HCT116 (cell line): ENCODE measurements around the gene COL18A1. TPM values are rescaled to one million over a fixed set of nuclear protein-coding genes. Genes with fewer than 3 reads are reported as not detected.

ENCODE experiments used
- ATAC-seq: fragments of 200-7000 bp; cut with Tn5 transposase; 2 replicates; pipeline ENCODE4 v1.9.1; 2020; ENCODE audit warnings: mild to moderate bottlenecking, moderate library complexity
- BruUV-seq: library from RNA; stranded (reverse); fragments of 400-500 nt; replicated peaks from 2 replicates; lab custom pipeline; 2021; lab: Mats Ljungman, UMichigan
- CTCF ChIA-PET: fragments of 300-600 bp; sonication (Branson Sonifier 250); formaldehyde crosslinking; loops from one replicate; lab custom pipeline; 2021; ENCODE audit warnings: antibody characterized with exemption; lab: Charles Lee
- POLR2A ChIA-PET: fragments of 300-600, 350-600 bp; sonication (Branson Sonifier 250); formaldehyde crosslinking; loops from one replicate; lab custom pipeline; 2021; ENCODE audit warnings: antibody characterized with exemption; lab: Charles Lee
- RAD21 ChIA-PET, 2 experiments: fragments of 300-600 bp; sonication (Branson Sonifier 250); formaldehyde crosslinking; loops; one replicate each; lab custom pipeline; 2023; ENCODE audit warnings: low total read pairs in 2 of 2; ENCODE audit not compliant: uncharacterized antibody in 2 of 2, unreplicated experiment in 2 of 2, low non-redundant PET in 1 of 2; lab: Charles Lee
- DNase-seq: peaks from one replicate; pipeline ENCODE4 v3.0.0-alpha.2; 2010; ENCODE audit warnings: low read depth, low spot score
- H2AFZ ChIP-seq: fragments of 200-600 bp; shearing (Covaris generic), sonication (generic); 2 replicates; pipeline ENCODE4 v1.6.1; 2017; ENCODE audit warnings: low read depth, mixed run types, mixed read lengths, antibody characterized with exemption, low read length; ENCODE audit not compliant: poor library complexity, severe bottlenecking
- H3K27ac ChIP-seq: 2 replicates; pipeline ENCODE4 v1.5.1; 2012; ENCODE audit warnings: low read depth, low read length
- H3K27me3 ChIP-seq: fragments of 200-600 bp; sonication (generic); 2 replicates; pipeline ENCODE4 v1.6.1; 2016; ENCODE audit warnings: mixed run types, low read length, mixed read lengths; ENCODE audit not compliant: insufficient read depth
- H3K36me3 ChIP-seq, 2 experiments: fragments of 200-500 bp in 1 of 2; fragments of 200-600 bp in 1 of 2; sonication (Bioruptor generic) in 1 of 2; sonication (generic) in 1 of 2; 2 replicates each; pipeline versions ENCODE4 v1.5.1 to v1.6.1; 2014 to 2016; ENCODE audit warnings: low read length in 2 of 2, inconsistent platforms in 1 of 2, mixed read lengths in 1 of 2, mixed run types in 1 of 2; ENCODE audit not compliant: insufficient read depth in 2 of 2, control insufficient read depth in 1 of 2
- H3K4me1 ChIP-seq, 2 experiments: fragments of 200-600 bp in 1 of 2; sonication (generic) in 1 of 2; 2 replicates each; pipeline versions ENCODE4 v1.5.1 to v1.6.1; 2012 to 2017; ENCODE audit warnings: low read length in 2 of 2, inconsistent platforms in 1 of 2, mild to moderate bottlenecking in 1 of 2, mixed read lengths in 1 of 2, mixed run types in 1 of 2, moderate library complexity in 1 of 2; ENCODE audit not compliant: insufficient read depth in 2 of 2, control insufficient read depth in 1 of 2
- H3K4me2 ChIP-seq: fragments of 200-600 bp; sonication (generic); 2 replicates; pipeline ENCODE4 v1.6.1; 2017; ENCODE audit warnings: mixed run types, low read length, mixed read lengths
- H3K4me3 ChIP-seq, 2 experiments: fragments of 200-600 bp in 1 of 2; sonication (generic) in 1 of 2; replicated peaks in 1 of 2; 2 replicates each; pipeline ENCODE4 v1.5.1; 2011 to 2016; ENCODE audit warnings: low read length in 2 of 2, control low read depth in 1 of 2, low read depth in 1 of 2, mild to moderate bottlenecking in 1 of 2, mixed read lengths in 1 of 2, mixed run types in 1 of 2
- H3K79me2 ChIP-seq: fragments of 200-600 bp; sonication (generic); 2 replicates; pipeline ENCODE4 v1.6.1; 2017; ENCODE audit warnings: mild to moderate bottlenecking, mixed run types, low read length, moderate library complexity, mixed read lengths; ENCODE audit not compliant: insufficient read depth
- H3K9ac ChIP-seq: fragments of 200-600 bp; sonication (generic); 2 replicates; pipeline ENCODE4 v1.6.1; 2016; ENCODE audit warnings: low read length, mixed read lengths
- H3K9me2 ChIP-seq: fragments of 200-600 bp; sonication (generic), shearing (Covaris generic); 2 replicates; pipeline ENCODE4 v1.6.1; 2017; ENCODE audit warnings: mixed run types, mild to moderate bottlenecking, moderate library complexity; ENCODE audit not compliant: insufficient read depth
- H3K9me3 ChIP-seq, 2 experiments: fragments of 200-500 bp in 1 of 2; fragments of 200-600 bp in 1 of 2; sonication (Bioruptor generic) in 1 of 2; sonication (generic) in 1 of 2; 2 replicates each; pipeline ENCODE4 v1.6.1; 2014 to 2017; ENCODE audit warnings: low read length in 2 of 2, mixed read lengths in 2 of 2, inconsistent platforms in 1 of 2, low read depth in 1 of 2, mild to moderate bottlenecking in 1 of 2, mixed run types in 1 of 2, moderate library complexity in 1 of 2; ENCODE audit not compliant: control insufficient read depth in 1 of 2, insufficient read depth in 1 of 2
- H4K20me1 ChIP-seq: fragments of 200-600 bp; sonication (generic), shearing (Covaris generic); 2 replicates; pipeline ENCODE4 v1.6.1; 2017; ENCODE audit warnings: mixed run types, mild to moderate bottlenecking, moderate library complexity; ENCODE audit not compliant: insufficient read depth
- EZH2 ChIP-seq: fragments of 200-600 bp; sonication (generic); IDR thresholded peaks from 2 replicates; pipeline ENCODE4 v1.6.1; 2017; ENCODE audit warnings: antibody characterized with exemption, mixed run types
- FOSL1 ChIP-seq: IDR thresholded peaks from 2 replicates; pipeline ENCODE4 v1.6.1; 2012; ENCODE audit warnings: low read depth
- JUND ChIP-seq: IDR thresholded peaks from 2 replicates; pipeline ENCODE4 v1.6.1; 2012
- YY1 ChIP-seq: IDR thresholded peaks from 2 replicates; pipeline ENCODE4 v1.6.1; 2011; ENCODE audit warnings: low read length, low read depth, moderate library complexity, mild to moderate bottlenecking; ENCODE audit not compliant: insufficient replicate concordance; ENCODE audit errors: extremely low read depth
- ZNF274 ChIP-seq: fragments of 200-500 bp; sonication (Bioruptor generic); IDR thresholded peaks from 2 replicates; pipeline ENCODE4 v1.6.1; 2014; ENCODE audit warnings: mild to moderate bottlenecking, low read depth, low read length, inconsistent platforms
- intact Hi-C: fragments of 100-400 bp; cut with micrococcal nuclease; formaldehyde crosslinking; loops from 2 replicates; pipeline ENCODE4 v1.10.0; 2022
- total RNA-seq: library from RNA; stranded (reverse); gene quantifications from one replicate; pipeline ENCODE4 v1.2.1, GENCODE V29; 2021; ENCODE audit not compliant: unreplicated experiment
- TF ChIP-seq, protein P1 (sequence below): IDR thresholded peaks from 2 replicates; pipeline ENCODE4 v1.6.1; 2012
- TF ChIP-seq, protein P2 (sequence below): IDR thresholded peaks from 2 replicates; pipeline ENCODE4 v1.6.1; 2011; ENCODE audit warnings: mild to moderate bottlenecking, low read length, moderate library complexity; ENCODE audit not compliant: insufficient replicate concordance; ENCODE audit errors: extremely low read depth
- TF ChIP-seq, protein P3 (sequence below), 3 experiments: fragments of 200-600 bp in 1 of 3; sonication (generic) in 1 of 3; IDR thresholded peaks in 2 of 3; conservative IDR thresholded peaks in 1 of 3; 2 replicates each; pipeline ENCODE4 v1.5.1; 2012 to 2017; ENCODE audit warnings: low read depth in 2 of 3, low read length in 2 of 3, antibody characterized with exemption in 1 of 3, borderline replicate concordance in 1 of 3, control low read depth in 1 of 3, mild to moderate bottlenecking in 1 of 3, mixed read lengths in 1 of 3, mixed run types in 1 of 3, moderate library complexity in 1 of 3; ENCODE audit not compliant: insufficient read depth in 1 of 3

COL18A1 gene
- total RNA-seq, 1 experiment from 2014 or later = 59.5 TPM

DNA sequence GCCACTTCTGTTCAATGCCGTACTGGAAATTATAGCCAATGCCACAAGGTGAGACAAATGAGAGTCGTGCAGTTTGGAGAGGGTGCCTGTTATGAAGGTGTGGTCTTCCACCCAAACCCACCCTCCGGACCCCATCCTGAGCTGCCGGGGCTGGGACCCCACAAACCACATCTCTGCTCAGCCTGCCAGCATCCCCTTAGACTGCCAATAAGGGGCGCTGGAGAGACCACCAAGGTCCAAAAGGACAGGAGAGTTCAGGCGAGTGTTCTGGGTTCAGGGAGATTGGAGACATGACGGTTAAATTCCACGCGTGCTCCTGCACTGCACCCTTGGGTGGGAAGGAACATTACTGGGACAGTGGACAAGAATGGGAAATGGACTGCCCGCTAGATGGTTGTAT lies 48.7 kb upstream of the COL18A1 start:
- CTCF ChIA-PET = no interaction called here
- Histone ChIP-seq H3K9ac (no peak overlapping the region), H3K4me2 (no peak overlapping the region), H3K36me3 (no peaks in the 10 kb centered on the region), H3K4me3 (no peak overlapping the region), H3K79me2 (no peaks in the 10 kb centered on the region), H3K27me3 (no peaks in the 10 kb centered on the region), H2AFZ (no peak overlapping the region), H3K9me2 (no peaks in the 10 kb centered on the region), H3K9me3 (no peaks in the 10 kb centered on the region), H4K20me1 (no peaks in the 10 kb centered on the region), H3K27ac (no peak overlapping the region), H3K4me1 (peaks cover 0 to 8% of the 10 kb centered on the region in 2 experiments; a peak in 1 of 4 replicates)
- POLR2A ChIA-PET = no interaction called here
- RAD21 ChIA-PET = no interaction called here
- BruUV-seq = no TSS peak
- DNase-seq (no peak), ATAC-seq (no peak)
- intact Hi-C loops = no loop called here
- TF ChIP-seq FOSL1 = no peak
- TF ChIP-seq, protein P1, sequence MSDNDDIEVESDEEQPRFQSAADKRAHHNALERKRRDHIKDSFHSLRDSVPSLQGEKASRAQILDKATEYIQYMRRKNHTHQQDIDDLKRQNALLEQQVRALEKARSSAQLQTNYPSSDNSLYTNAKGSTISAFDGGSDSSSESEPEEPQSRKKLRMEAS = no peak
- TF ChIP-seq, protein P2, sequence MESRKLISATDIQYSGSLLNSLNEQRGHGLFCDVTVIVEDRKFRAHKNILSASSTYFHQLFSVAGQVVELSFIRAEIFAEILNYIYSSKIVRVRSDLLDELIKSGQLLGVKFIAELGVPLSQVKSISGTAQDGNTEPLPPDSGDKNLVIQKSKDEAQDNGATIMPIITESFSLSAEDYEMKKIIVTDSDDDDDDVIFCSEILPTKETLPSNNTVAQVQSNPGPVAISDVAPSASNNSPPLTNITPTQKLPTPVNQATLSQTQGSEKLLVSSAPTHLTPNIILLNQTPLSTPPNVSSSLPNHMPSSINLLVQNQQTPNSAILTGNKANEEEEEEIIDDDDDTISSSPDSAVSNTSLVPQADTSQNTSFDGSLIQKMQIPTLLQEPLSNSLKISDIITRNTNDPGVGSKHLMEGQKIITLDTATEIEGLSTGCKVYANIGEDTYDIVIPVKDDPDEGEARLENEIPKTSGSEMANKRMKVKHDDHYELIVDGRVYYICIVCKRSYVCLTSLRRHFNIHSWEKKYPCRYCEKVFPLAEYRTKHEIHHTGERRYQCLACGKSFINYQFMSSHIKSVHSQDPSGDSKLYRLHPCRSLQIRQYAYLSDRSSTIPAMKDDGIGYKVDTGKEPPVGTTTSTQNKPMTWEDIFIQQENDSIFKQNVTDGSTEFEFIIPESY = no peak
- no peak for TF ChIP-seq EZH2
- TF ChIP-seq JUND = no peak
- TF ChIP-seq YY1 = no peak
- TF ChIP-seq, protein P3, sequence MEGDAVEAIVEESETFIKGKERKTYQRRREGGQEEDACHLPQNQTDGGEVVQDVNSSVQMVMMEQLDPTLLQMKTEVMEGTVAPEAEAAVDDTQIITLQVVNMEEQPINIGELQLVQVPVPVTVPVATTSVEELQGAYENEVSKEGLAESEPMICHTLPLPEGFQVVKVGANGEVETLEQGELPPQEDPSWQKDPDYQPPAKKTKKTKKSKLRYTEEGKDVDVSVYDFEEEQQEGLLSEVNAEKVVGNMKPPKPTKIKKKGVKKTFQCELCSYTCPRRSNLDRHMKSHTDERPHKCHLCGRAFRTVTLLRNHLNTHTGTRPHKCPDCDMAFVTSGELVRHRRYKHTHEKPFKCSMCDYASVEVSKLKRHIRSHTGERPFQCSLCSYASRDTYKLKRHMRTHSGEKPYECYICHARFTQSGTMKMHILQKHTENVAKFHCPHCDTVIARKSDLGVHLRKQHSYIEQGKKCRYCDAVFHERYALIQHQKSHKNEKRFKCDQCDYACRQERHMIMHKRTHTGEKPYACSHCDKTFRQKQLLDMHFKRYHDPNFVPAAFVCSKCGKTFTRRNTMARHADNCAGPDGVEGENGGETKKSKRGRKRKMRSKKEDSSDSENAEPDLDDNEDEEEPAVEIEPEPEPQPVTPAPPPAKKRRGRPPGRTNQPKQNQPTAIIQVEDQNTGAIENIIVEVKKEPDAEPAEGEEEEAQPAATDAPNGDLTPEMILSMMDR (IDR thresholded peaks at IDR 0.05 in 2 of 3, conservative IDR thresholded peaks at IDR 0.05 in 1 of 3; ENCODE audit: borderline replicate concordance in 1 of 3, insufficient read depth in 1 of 3, low read depth in 2 of 3, low read length in 2 of 3) = peak in 2 of 3 experiments; percentile 46 to 47; a peak in 3 of 6 replicates
- TF ChIP-seq ZNF274 = no peak
